ENCODE measurements around the gene UQCC2.

GRCh38 chr6:33732817-33733708 is 21.6 kb upstream of the UQCC2 start:
- no peak for TF ChIP-seq CTCF (IDR thresholded peaks at IDR 0.05)
- no peak for TF ChIP-seq POLR2AphosphoS5 (IDR thresholded peaks at IDR 0.05)

All from prostate gland (tissue), 2 donors.